ENCODE measurements around the gene SLC38A2.
A peak's percentile ranks its signal among the peaks of the same experiment; 100 is the strongest.

Gene SLC38A2

GRCh38 chr12:46383654-46384450, 11.3 kb upstream of the SLC38A2 start:
- no peaks in the 10 kb centered on the region for H3K27me3 ChIP-seq (replicated peaks; ENCODE audit: control insufficient read depth, insufficient read depth, low read length)
- peak overlapping the region; percentile 85 for H3K4me3 ChIP-seq (replicated peaks; ENCODE audit: low read depth, low read length)
- peak; percentile 85 for DNase-seq (ENCODE audit: extremely low read depth, insufficient read length)
- TF ChIP-seq CTCF (IDR thresholded peaks at IDR 0.05; ENCODE audit: insufficient read depth, low read length, poor library complexity, severe bottlenecking): no peak
- H3K36me3 ChIP-seq (ENCODE audit: control insufficient read depth, insufficient read depth, low read length): no peaks in the 10 kb centered on the region

GRCh38 chr12:46382964-46383653, 10.5 kb upstream of the SLC38A2 start:
- peak; percentile 36 for TF ChIP-seq CTCF (IDR thresholded peaks at IDR 0.05; ENCODE audit: insufficient read depth, low read length, poor library complexity, severe bottlenecking)
- peak; percentile 99 for DNase-seq (ENCODE audit: extremely low read depth, insufficient read length)
- peak overlapping the region; percentile 85 for H3K4me3 ChIP-seq (replicated peaks; ENCODE audit: low read depth, low read length)
- no peaks in the 10 kb centered on the region for H3K27me3 ChIP-seq (replicated peaks; ENCODE audit: control insufficient read depth, insufficient read depth, low read length)
- no peaks in the 10 kb centered on the region for H3K36me3 ChIP-seq (ENCODE audit: control insufficient read depth, insufficient read depth, low read length)

GRCh38 chr12:46382408-46382963, 9.9 kb upstream of the SLC38A2 start:
- TF ChIP-seq CTCF (IDR thresholded peaks at IDR 0.05; ENCODE audit: insufficient read depth, low read length, poor library complexity, severe bottlenecking): no peak
- peak overlapping the region; percentile 85 for H3K4me3 ChIP-seq (replicated peaks; ENCODE audit: low read depth, low read length)
- DNase-seq (ENCODE audit: extremely low read depth, insufficient read length): no peak
- H3K27me3 ChIP-seq (replicated peaks; ENCODE audit: control insufficient read depth, insufficient read depth, low read length): no peaks in the 10 kb centered on the region
- H3K36me3 ChIP-seq (ENCODE audit: control insufficient read depth, insufficient read depth, low read length): no peaks in the 10 kb centered on the region

GRCh38 chr12:46380881-46381280, 8.3 kb upstream of the SLC38A2 start:
- DNase-seq (ENCODE audit: extremely low read depth, insufficient read length): no peak

More at GRCh38 chr12:46380881-46381280, 8.3 kb upstream of the SLC38A2 start:
- no peak for TF ChIP-seq CTCF (IDR thresholded peaks at IDR 0.05; ENCODE audit: insufficient read depth, low read length, poor library complexity, severe bottlenecking)
- H3K27me3 ChIP-seq (replicated peaks; ENCODE audit: control insufficient read depth, insufficient read depth, low read length): no peaks in the 10 kb centered on the region
- H3K36me3 ChIP-seq (ENCODE audit: control insufficient read depth, insufficient read depth, low read length): no peaks in the 10 kb centered on the region
- H3K4me3 ChIP-seq (replicated peaks; ENCODE audit: low read depth, low read length): no peak overlapping the region
